ENCODE data around the gene SHMT2. TPM values are rescaled to one million over a fixed set of nuclear protein-coding genes. Genes with fewer than 3 reads are reported as not detected.

The SHMT2 gene
- total and polyA plus RNA-seq, 2 of the 13 experiments (the other 11 are each of a cell fraction or from before 2014, with no cell fraction given): 181 to 393 TPM

DNA sequence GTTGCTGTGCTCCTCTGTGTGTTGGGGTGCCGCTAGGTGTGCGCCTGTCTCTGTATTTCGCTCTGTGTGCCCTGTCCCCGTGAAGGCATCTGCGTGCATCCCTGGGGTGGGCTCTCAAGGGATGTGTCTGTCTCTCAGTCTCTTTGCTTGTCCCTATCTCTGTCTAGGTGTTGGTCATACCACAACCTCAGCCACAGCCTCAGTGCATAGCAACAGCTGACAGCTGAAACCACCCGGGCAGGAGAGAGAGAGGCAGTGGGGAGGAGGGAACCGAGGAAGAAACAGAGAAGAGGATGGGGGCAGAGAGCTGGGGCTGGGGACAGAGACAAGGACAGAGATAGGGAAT lies 13.9 kb upstream of the SHMT2 start (continued):
- TF ChIP-seq STAG1 (CRISPR knock-in tag; IDR thresholded peaks at IDR 0.05): no peak
- TF ChIP-seq, protein P1, sequence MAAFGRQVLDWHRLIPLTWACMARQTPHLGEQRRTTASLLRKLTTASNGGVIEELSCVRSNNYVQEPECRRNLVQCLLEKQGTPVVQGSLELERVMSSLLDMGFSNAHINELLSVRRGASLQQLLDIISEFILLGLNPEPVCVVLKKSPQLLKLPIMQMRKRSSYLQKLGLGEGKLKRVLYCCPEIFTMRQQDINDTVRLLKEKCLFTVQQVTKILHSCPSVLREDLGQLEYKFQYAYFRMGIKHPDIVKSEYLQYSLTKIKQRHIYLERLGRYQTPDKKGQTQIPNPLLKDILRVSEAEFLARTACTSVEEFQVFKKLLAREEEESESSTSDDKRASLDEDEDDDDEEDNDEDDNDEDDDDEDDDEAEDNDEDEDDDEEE (CRISPR knock-in tag; IDR thresholded peaks at IDR 0.05): no peak
- TF ChIP-seq EED (CRISPR knock-in tag; IDR thresholded peaks at IDR 0.05): no peak
- TF ChIP-seq, protein P2, sequence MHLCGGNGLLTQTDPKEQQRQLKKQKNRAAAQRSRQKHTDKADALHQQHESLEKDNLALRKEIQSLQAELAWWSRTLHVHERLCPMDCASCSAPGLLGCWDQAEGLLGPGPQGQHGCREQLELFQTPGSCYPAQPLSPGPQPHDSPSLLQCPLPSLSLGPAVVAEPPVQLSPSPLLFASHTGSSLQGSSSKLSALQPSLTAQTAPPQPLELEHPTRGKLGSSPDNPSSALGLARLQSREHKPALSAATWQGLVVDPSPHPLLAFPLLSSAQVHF (CRISPR knock-in tag; IDR thresholded peaks at IDR 0.05): no peak
- TF ChIP-seq ZNF746 (CRISPR knock-in tag; IDR thresholded peaks at IDR 0.05): no peak
- TF ChIP-seq, protein P3, sequence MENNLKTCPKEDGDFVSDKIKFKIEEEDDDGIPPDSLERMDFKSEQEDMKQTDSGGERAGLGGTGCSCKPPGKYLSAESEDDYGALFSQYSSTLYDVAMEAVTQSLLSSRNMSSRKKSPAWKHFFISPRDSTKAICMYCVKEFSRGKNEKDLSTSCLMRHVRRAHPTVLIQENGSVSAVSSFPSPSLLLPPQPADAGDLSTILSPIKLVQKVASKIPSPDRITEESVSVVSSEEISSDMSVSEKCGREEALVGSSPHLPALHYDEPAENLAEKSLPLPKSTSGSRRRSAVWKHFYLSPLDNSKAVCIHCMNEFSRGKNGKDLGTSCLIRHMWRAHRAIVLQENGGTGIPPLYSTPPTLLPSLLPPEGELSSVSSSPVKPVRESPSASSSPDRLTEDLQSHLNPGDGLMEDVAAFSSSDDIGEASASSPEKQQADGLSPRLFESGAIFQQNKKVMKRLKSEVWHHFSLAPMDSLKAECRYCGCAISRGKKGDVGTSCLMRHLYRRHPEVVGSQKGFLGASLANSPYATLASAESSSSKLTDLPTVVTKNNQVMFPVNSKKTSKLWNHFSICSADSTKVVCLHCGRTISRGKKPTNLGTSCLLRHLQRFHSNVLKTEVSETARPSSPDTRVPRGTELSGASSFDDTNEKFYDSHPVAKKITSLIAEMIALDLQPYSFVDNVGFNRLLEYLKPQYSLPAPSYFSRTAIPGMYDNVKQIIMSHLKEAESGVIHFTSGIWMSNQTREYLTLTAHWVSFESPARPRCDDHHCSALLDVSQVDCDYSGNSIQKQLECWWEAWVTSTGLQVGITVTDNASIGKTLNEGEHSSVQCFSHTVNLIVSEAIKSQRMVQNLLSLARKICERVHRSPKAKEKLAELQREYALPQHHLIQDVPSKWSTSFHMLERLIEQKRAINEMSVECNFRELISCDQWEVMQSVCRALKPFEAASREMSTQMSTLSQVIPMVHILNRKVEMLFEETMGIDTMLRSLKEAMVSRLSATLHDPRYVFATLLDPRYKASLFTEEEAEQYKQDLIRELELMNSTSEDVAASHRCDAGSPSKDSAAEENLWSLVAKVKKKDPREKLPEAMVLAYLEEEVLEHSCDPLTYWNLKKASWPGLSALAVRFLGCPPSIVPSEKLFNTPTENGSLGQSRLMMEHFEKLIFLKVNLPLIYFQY (CRISPR knock-in tag; IDR thresholded peaks at IDR 0.05; ENCODE audit: borderline replicate concordance): no peak
- no peak for TF ChIP-seq ZNF773 (CRISPR knock-in tag; IDR thresholded peaks at IDR 0.05; ENCODE audit: borderline replicate concordance)
- TF ChIP-seq, protein P4, sequence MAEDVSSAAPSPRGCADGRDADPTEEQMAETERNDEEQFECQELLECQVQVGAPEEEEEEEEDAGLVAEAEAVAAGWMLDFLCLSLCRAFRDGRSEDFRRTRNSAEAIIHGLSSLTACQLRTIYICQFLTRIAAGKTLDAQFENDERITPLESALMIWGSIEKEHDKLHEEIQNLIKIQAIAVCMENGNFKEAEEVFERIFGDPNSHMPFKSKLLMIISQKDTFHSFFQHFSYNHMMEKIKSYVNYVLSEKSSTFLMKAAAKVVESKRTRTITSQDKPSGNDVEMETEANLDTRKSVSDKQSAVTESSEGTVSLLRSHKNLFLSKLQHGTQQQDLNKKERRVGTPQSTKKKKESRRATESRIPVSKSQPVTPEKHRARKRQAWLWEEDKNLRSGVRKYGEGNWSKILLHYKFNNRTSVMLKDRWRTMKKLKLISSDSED (CRISPR knock-in tag; IDR thresholded peaks at IDR 0.05): no peak
- TF ChIP-seq, protein P5, sequence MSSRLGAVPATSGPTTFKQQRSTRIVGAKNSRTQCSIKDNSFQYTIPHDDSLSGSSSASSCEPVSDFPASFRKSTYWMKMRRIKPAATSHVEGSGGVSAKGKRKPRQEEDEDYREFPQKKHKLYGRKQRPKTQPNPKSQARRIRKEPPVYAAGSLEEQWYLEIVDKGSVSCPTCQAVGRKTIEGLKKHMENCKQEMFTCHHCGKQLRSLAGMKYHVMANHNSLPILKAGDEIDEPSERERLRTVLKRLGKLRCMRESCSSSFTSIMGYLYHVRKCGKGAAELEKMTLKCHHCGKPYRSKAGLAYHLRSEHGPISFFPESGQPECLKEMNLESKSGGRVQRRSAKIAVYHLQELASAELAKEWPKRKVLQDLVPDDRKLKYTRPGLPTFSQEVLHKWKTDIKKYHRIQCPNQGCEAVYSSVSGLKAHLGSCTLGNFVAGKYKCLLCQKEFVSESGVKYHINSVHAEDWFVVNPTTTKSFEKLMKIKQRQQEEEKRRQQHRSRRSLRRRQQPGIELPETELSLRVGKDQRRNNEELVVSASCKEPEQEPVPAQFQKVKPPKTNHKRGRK (CRISPR knock-in tag; IDR thresholded peaks at IDR 0.05): no peak
- TF ChIP-seq, protein P6, sequence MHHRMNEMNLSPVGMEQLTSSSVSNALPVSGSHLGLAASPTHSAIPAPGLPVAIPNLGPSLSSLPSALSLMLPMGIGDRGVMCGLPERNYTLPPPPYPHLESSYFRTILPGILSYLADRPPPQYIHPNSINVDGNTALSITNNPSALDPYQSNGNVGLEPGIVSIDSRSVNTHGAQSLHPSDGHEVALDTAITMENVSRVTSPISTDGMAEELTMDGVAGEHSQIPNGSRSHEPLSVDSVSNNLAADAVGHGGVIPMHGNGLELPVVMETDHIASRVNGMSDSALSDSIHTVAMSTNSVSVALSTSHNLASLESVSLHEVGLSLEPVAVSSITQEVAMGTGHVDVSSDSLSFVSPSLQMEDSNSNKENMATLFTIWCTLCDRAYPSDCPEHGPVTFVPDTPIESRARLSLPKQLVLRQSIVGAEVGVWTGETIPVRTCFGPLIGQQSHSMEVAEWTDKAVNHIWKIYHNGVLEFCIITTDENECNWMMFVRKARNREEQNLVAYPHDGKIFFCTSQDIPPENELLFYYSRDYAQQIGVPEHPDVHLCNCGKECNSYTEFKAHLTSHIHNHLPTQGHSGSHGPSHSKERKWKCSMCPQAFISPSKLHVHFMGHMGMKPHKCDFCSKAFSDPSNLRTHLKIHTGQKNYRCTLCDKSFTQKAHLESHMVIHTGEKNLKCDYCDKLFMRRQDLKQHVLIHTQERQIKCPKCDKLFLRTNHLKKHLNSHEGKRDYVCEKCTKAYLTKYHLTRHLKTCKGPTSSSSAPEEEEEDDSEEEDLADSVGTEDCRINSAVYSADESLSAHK (CRISPR knock-in tag; IDR thresholded peaks at IDR 0.05; ENCODE audit: borderline replicate concordance): no peak
- TF ChIP-seq ZNF713 (CRISPR knock-in tag; IDR thresholded peaks at IDR 0.05): no peak
- TF ChIP-seq ADNP (CRISPR knock-in tag; IDR thresholded peaks at IDR 0.05): no peak
- TF ChIP-seq, protein P7, sequence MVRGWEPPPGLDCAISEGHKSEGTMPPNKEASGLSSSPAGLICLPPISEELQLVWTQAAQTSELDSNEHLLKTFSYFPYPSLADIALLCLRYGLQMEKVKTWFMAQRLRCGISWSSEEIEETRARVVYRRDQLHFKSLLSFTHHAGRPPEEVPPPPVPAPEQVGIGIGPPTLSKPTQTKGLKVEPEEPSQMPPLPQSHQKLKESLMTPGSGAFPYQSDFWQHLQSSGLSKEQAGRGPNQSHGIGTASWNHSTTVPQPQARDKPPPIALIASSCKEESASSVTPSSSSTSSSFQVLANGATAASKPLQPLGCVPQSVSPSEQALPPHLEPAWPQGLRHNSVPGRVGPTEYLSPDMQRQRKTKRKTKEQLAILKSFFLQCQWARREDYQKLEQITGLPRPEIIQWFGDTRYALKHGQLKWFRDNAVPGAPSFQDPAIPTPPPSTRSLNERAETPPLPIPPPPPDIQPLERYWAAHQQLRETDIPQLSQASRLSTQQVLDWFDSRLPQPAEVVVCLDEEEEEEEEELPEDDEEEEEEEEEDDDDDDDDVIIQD (CRISPR knock-in tag; IDR thresholded peaks at IDR 0.05; ENCODE audit: low read depth): no peak
- no peak for TF ChIP-seq SOX13 (IDR thresholded peaks at IDR 0.05)
- TF ChIP-seq SOX13 (CRISPR knock-in tag; conservative IDR thresholded peaks at IDR 0.05 in 1 of 2, IDR thresholded peaks at IDR 0.05 in 1 of 2): no peak
- TF ChIP-seq BHLHE40 (IDR thresholded peaks at IDR 0.05; ENCODE audit: low read length): no peak

All from HepG2 (cell line).